ENCODE measurements around the gene SEMA6A.

Gene SEMA6A

DNA sequence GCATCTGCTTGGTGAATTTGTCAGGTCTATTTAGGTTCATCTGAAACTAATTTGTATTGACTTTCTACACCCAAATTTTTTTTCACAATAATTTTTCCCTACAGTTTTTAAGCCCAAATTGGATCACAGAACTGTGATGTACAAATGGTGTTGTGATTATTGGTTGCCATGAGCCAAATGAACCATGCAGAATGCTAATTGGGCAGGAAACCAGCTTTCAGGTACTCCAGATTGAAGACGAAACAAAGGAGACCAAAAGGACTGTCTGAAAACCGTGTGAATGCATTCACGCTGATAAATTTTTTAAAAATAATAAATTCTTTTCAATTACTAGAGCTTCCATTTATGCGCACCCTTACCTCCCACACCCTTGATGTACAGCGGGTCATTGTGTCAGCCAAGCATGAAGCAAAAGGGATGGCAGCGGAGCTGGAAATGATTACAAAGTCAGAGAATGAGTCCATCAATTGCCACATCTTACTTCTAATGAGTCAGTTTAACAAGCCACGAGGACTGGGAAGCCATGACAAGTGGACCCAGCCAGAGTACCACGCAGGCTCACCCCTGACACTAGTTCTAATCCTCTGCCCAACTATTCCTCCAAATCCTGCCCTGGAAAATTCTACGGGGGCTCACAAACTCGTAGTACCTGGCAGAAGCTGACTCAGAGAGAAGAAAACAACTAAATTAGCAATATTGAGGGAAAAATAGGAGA lies 66.5 kb downstream of the SEMA6A start:
- TF ChIP-seq CTCF (IDR thresholded peaks at IDR 0.05; ENCODE audit: insufficient read depth, low read length, missing control alignments), result no peak
- ChIA-PET POLR2A (no interaction called here), CTCF (no interaction called here)
- DNase-seq (ENCODE audit: low read depth, low spot score), result no peak
- H3K4me3 ChIP-seq (ENCODE audit: low read depth, low read length), result no peak overlapping the region

DNA sequence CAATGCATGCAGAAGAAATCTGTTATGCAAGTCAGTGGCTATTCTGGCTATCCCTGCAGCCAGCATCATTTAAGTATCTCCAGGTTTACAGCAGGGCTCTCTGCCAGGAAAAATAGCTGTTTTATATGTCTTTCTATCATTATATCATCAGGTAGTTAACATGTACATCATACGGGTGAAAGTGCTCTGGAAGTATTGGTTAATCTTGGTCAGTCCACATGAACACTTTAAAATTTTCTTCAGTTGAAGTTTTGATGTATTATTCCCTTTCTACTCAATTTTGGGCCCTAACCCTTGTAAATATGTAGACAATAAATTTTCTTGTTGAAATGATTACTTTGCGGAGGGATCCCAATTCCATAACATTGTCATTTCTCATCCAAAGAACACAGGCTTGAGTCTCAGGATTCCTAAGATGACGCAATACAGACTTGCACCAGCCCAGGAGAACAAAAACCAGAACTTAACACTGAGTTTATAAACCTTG lies 67.5 kb downstream of the SEMA6A start:
- TF ChIP-seq CTCF (IDR thresholded peaks at IDR 0.05; ENCODE audit: insufficient read depth, low read length, missing control alignments), result no peak
- CTCF ChIA-PET, result interaction anchor here (1.2 kb wide), 1 partner anchor 15 kb away, joined by 3 read pairs; no protein-coding TSS in a partner anchor
- DNase-seq (ENCODE audit: low read depth, low spot score), result peak; percentile 10
- no peak overlapping the region for H3K4me3 ChIP-seq (ENCODE audit: low read depth, low read length)
- POLR2A ChIA-PET, result no interaction called here

- no peak overlapping the region for H3K4me3 ChIP-seq (ENCODE audit: low read depth, low read length)
- TF ChIP-seq CTCF (IDR thresholded peaks at IDR 0.05; ENCODE audit: insufficient read depth, low read length, missing control alignments), result no peak
- ChIA-PET CTCF (interaction anchor here (1.2 kb wide), 1 partner anchor 14 kb away, joined by 3 read pairs; no protein-coding TSS in a partner anchor), POLR2A (no interaction called here)
- DNase-seq (ENCODE audit: low read depth, low spot score), result no peak
Measured at GRCh38 chr5:116506488-116506887, 68.1 kb downstream of the SEMA6A start.

DNA sequence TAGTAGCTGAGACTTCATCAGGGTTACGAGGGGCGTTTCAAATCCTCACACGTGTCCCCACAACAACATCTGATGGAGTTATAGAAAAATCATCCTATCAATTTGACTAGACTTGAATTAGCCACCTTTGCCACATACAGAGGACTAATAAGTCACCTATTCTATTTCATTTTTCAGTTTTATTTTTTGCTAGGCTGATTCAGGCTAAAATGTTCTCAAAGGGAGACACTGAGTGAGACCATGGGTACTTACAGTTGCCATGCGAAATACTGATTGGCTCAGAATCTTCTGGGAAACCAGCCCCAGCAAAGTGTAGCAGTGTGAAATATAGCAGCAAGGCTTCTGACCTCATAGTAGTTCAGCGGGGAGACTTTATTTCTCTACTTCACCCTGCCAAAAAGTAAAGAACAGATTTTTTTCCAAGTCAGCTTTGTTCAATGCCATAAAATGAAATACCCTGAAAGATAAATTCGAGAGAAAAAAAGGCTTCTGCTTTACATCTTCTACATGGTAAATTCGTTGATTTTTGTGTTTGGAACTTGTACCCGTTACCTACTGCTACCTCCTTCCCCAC lies 69.9 kb downstream of the SEMA6A start:
- CTCF ChIA-PET, result no interaction called here

GRCh38 chr5:116502616-116503015 lies 72.0 kb downstream of the SEMA6A start:
- POLR2A ChIA-PET, result no interaction called here
- CTCF ChIA-PET, result no interaction called here
- TF ChIP-seq CTCF (IDR thresholded peaks at IDR 0.05; ENCODE audit: insufficient read depth, low read length, missing control alignments), result no peak
- H3K4me3 ChIP-seq (ENCODE audit: low read depth, low read length), result no peak overlapping the region
- DNase-seq (ENCODE audit: low read depth, low spot score), result no peak

More for the DNA sequence above, 69.9 kb downstream of the SEMA6A start:
- no peak for DNase-seq (ENCODE audit: low read depth, low spot score)
- no peak overlapping the region for H3K4me3 ChIP-seq (ENCODE audit: low read depth, low read length)
- no peak for TF ChIP-seq CTCF (IDR thresholded peaks at IDR 0.05; ENCODE audit: insufficient read depth, low read length, missing control alignments)
- POLR2A ChIA-PET, result no interaction called here

- no peak for DNase-seq (ENCODE audit: low read depth, low spot score)
- POLR2A ChIA-PET, result no interaction called here
- CTCF ChIA-PET, result no interaction called here
- H3K4me3 ChIP-seq (ENCODE audit: low read depth, low read length), result no peak overlapping the region
- TF ChIP-seq CTCF (IDR thresholded peaks at IDR 0.05; ENCODE audit: insufficient read depth, low read length, missing control alignments), result no peak
Measured at GRCh38 chr5:116502138-116502537, 72.5 kb downstream of the SEMA6A start.

Data from AG04449 (cell line).